ENCODE measurements around the gene SMIM11. TPM values are rescaled to one million over a fixed set of nuclear protein-coding genes. Genes with fewer than 3 reads are reported as not detected.
"Not testable (repeated sequence)": the region's sequence is repeated elsewhere in the genome, so short reads cannot be mapped to it uniquely, and the experiment has no call there.

SMIM11 gene
- total RNA-seq, 1 experiment from 2014 or later = 2.3 TPM

DNA sequence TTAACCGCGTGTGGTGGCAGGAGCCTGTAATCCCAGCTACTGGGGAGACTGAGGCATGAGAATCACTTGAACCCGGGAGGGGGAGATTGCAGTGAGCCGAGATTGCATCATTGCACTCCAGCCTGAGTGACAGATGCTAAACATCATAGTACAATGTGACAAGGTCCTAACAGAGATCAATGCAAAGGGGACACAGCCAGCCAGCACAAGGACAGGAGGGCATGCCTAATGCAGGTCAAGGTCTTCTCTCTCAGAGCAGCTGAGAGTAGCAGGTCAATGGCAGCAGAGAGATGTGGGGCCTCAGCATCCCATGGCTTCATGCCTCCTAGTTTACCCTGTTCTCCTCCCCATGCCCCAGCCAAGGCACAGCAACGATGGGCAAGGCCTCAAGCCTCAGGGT lies 3.0 kb upstream of the SMIM11 start:
- H2BK120ac ChIP-seq (ENCODE audit: low read depth, low read length, poor library complexity, severe bottlenecking) = no peak overlapping the region
- H3K56ac ChIP-seq (ENCODE audit: insufficient read length, low read depth, low read length) = no peak overlapping the region
- H4K5ac ChIP-seq (ENCODE audit: insufficient read length, low read depth, low read length) = no peak overlapping the region
- no peaks in the 10 kb centered on the region for H3K79me2 ChIP-seq (ENCODE audit: insufficient read depth, low read length)
- H3K4ac ChIP-seq (ENCODE audit: low read depth, low read length) = no peak overlapping the region
- no peak overlapping the region for H2BK15ac ChIP-seq (ENCODE audit: low read depth, low read length)
- no peaks in the 10 kb centered on the region for H3K9me3 Mint-ChIP-seq
- H3T11ph ChIP-seq (ENCODE audit: low read length) = no peak overlapping the region
- H3K27me3 ChIP-seq (ENCODE audit: insufficient read depth, low read length) = no peaks in the 10 kb centered on the region
- H3K4me2 ChIP-seq (ENCODE audit: insufficient read depth, insufficient read length, low read length) = no peak overlapping the region
- no peaks in the 10 kb centered on the region for H3K36me3 Mint-ChIP-seq (ENCODE audit: insufficient read depth in 1 of 3, low read depth in 3 of 3)
- H2BK20ac ChIP-seq (ENCODE audit: low read depth, low read length, poor library complexity, severe bottlenecking) = no peak overlapping the region
- no peak overlapping the region for H4K91ac ChIP-seq (ENCODE audit: insufficient read length, low read depth, low read length)
- no peak overlapping the region for H2BK5ac ChIP-seq (ENCODE audit: insufficient read length, low read length)
- no peak overlapping the region for H2AK5ac ChIP-seq (ENCODE audit: insufficient read length, low read length)
- no peak for DNase-seq
- H4K20me1 ChIP-seq (ENCODE audit: control insufficient read depth, insufficient read depth, insufficient read length) = no peaks in the 10 kb centered on the region
- no peak overlapping the region for H3K4me3 Mint-ChIP-seq
- no peak overlapping the region for H2BK12ac ChIP-seq (ENCODE audit: insufficient read length, low read depth, low read length)
- no peak overlapping the region for H3K27ac ChIP-seq (ENCODE audit: insufficient read length, low read depth, low read length)
- H3K27me3 Mint-ChIP-seq (ENCODE audit: low read depth) = no peaks in the 10 kb centered on the region; the same call in 1 of the 2 replicates
- no peak overlapping the region for H3K23ac ChIP-seq (ENCODE audit: insufficient read length, low read depth, low read length)
- H3K79me1 ChIP-seq (ENCODE audit: insufficient read depth, low read depth, low read length, poor library complexity, severe bottlenecking) = no peaks in the 10 kb centered on the region
- H2AFZ ChIP-seq (ENCODE audit: low read length) = no peak overlapping the region
- TF ChIP-seq, protein P1, sequence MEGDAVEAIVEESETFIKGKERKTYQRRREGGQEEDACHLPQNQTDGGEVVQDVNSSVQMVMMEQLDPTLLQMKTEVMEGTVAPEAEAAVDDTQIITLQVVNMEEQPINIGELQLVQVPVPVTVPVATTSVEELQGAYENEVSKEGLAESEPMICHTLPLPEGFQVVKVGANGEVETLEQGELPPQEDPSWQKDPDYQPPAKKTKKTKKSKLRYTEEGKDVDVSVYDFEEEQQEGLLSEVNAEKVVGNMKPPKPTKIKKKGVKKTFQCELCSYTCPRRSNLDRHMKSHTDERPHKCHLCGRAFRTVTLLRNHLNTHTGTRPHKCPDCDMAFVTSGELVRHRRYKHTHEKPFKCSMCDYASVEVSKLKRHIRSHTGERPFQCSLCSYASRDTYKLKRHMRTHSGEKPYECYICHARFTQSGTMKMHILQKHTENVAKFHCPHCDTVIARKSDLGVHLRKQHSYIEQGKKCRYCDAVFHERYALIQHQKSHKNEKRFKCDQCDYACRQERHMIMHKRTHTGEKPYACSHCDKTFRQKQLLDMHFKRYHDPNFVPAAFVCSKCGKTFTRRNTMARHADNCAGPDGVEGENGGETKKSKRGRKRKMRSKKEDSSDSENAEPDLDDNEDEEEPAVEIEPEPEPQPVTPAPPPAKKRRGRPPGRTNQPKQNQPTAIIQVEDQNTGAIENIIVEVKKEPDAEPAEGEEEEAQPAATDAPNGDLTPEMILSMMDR (conservative IDR thresholded peaks at IDR 0.05) = no peak
- peaks cover 16 to 18% of the 10 kb centered on the region in 2 experiments for H3K4me1 Mint-ChIP-seq
- WGBS (ENCODE audit: extremely low coverage, insufficient read length, low lambda C conversion rate) = no CpG with 5 or more reads among the region's 5 CpGs
- no peak overlapping the region for H4K8ac ChIP-seq (replicated peaks; ENCODE audit: insufficient read length, low read depth, low read length)
- no peak overlapping the region for H3K18ac ChIP-seq (ENCODE audit: insufficient read length, low read depth, low read length)
- H3K14ac ChIP-seq (ENCODE audit: insufficient read depth, low read length) = no peak overlapping the region
- H3K27ac Mint-ChIP-seq = no peak overlapping the region
- H3K23me2 ChIP-seq (ENCODE audit: insufficient read length, low read depth, low read length, poor library complexity, severe bottlenecking) = no peaks in the 10 kb centered on the region
- H3K4me1 ChIP-seq (ENCODE audit: insufficient read depth, low read length) = 0 out of 2 replicates have a peak, but pooled peaks cover 2% of the 10 kb centered on the region
- no peaks in the 10 kb centered on the region for H3K9me3 ChIP-seq (ENCODE audit: control insufficient read depth, low read depth, low read length)
- H3K9ac ChIP-seq (ENCODE audit: extremely low read depth, insufficient read length, low read length) = no peak overlapping the region

DNA sequence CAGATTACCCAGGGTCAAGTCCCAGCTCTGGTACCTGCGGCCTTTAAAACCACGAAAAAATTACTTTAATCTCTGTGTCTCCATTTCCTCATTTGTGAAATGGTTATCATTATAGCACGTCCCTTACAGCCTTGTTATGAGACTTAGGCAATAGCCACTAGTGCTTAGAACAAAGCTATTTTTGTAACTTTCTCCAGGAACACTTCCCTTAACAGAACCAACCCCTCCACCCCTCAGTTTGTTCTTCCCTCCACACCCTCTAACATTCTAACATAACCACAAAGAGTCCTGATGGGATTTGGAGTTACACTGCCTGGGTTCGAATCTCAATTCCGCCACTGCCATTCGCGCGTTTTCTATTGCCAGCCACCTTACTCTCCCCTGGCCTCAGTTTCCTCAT lies 845 bp upstream of the SMIM11 start:
- H3K4me1 ChIP-seq (ENCODE audit: insufficient read depth, low read length); H3K23me2 ChIP-seq (ENCODE audit: insufficient read length, low read depth, low read length, poor library complexity, severe bottlenecking); H2AFZ ChIP-seq (ENCODE audit: low read length); H3K56ac ChIP-seq (ENCODE audit: insufficient read length, low read depth, low read length); H3T11ph ChIP-seq (ENCODE audit: low read length); DNase-seq; H3K9ac ChIP-seq (ENCODE audit: extremely low read depth, insufficient read length, low read length); H3K9me3 ChIP-seq (ENCODE audit: control insufficient read depth, low read depth, low read length); H2AK5ac ChIP-seq (ENCODE audit: insufficient read length, low read length); H3K18ac ChIP-seq (ENCODE audit: insufficient read length, low read depth, low read length); H3K79me2 ChIP-seq (ENCODE audit: insufficient read depth, low read length); H3K27ac Mint-ChIP-seq; H3K4me2 ChIP-seq (ENCODE audit: insufficient read depth, insufficient read length, low read length); H2BK12ac ChIP-seq (ENCODE audit: insufficient read length, low read depth, low read length); H4K20me1 ChIP-seq (ENCODE audit: control insufficient read depth, insufficient read depth, insufficient read length); H4K5ac ChIP-seq (ENCODE audit: insufficient read length, low read depth, low read length); H2BK5ac ChIP-seq (ENCODE audit: insufficient read length, low read length); H4K91ac ChIP-seq (ENCODE audit: insufficient read length, low read depth, low read length); H3K79me1 ChIP-seq (ENCODE audit: insufficient read depth, low read depth, low read length, poor library complexity, severe bottlenecking); H3K27me3 Mint-ChIP-seq (ENCODE audit: low read depth); H3K36me3 Mint-ChIP-seq (ENCODE audit: insufficient read depth in 1 of 3, low read depth in 3 of 3); H3K4ac ChIP-seq (ENCODE audit: low read depth, low read length); H3K23ac ChIP-seq (ENCODE audit: insufficient read length, low read depth, low read length); H3K27ac ChIP-seq (ENCODE audit: insufficient read length, low read depth, low read length); H2BK120ac ChIP-seq (ENCODE audit: low read depth, low read length, poor library complexity, severe bottlenecking); H3K4me3 Mint-ChIP-seq; H3K27me3 ChIP-seq (ENCODE audit: insufficient read depth, low read length); H4K8ac ChIP-seq (replicated peaks; ENCODE audit: insufficient read length, low read depth, low read length); H2BK20ac ChIP-seq (ENCODE audit: low read depth, low read length, poor library complexity, severe bottlenecking); H3K14ac ChIP-seq (ENCODE audit: insufficient read depth, low read length); H3K9me3 Mint-ChIP-seq; H2BK15ac ChIP-seq (ENCODE audit: low read depth, low read length): not testable (repeated sequence)
- peaks cover 10 to 11% of the 10 kb centered on the region in 2 experiments for H3K4me1 Mint-ChIP-seq
- no CpG with 5 or more reads among the region's 8 CpGs for WGBS (ENCODE audit: extremely low coverage, insufficient read length, low lambda C conversion rate)

Measured in H9 (cell line).